Chondrocyte (in vitro differentiated cells): Measurements from ENCODE around the gene TBCE. TPM values are rescaled to one million over a fixed set of nuclear protein-coding genes. Genes with fewer than 3 reads are reported as not detected.
A peak's percentile ranks its signal among the peaks of the same experiment; 100 is the strongest.

ENCODE experiments used
- DNase-seq: peaks from one replicate; pipeline ENCODE4 v3.0.0; 2021; ENCODE audit warnings: mixed read lengths, low spot score
- H3K27ac Mint-ChIP-seq: one replicate; pipeline ENCODE4 v1.8.0; 2021; ENCODE audit warnings: mild to moderate bottlenecking, moderate library complexity, mixed read lengths; ENCODE audit not compliant: unreplicated experiment
- H3K27me3 Mint-ChIP-seq: 2 replicates; pipeline ENCODE4 v1.8.0; 2021; ENCODE audit warnings: low read depth, mixed read lengths
- H3K36me3 Mint-ChIP-seq: 2 replicates; pipeline ENCODE4 v1.8.0; 2021; ENCODE audit warnings: low read depth, mixed read lengths
- H3K4me1 Mint-ChIP-seq: 2 replicates; pipeline ENCODE4 v1.8.0; 2021; ENCODE audit warnings: low read depth, mild to moderate bottlenecking, mixed read lengths
- H3K4me3 Mint-ChIP-seq: one replicate; pipeline ENCODE4 v1.8.0; 2021; ENCODE audit warnings: mild to moderate bottlenecking, moderate library complexity, mixed read lengths; ENCODE audit not compliant: unreplicated experiment
- H3K9me3 Mint-ChIP-seq: 2 replicates; pipeline ENCODE4 v1.8.0; 2021; ENCODE audit warnings: low read depth, mixed read lengths
- total RNA-seq: library from RNA; stranded (reverse); gene quantifications from 3 replicates; pipeline ENCODE4 v1.2.1, GENCODE V29; 2021
- TF ChIP-seq, protein P1 (sequence below): fragments of 200-600 bp; sonication (generic); IDR thresholded peaks from 2 replicates; pipeline ENCODE4 v1.5.0; 2021; ENCODE audit warnings: antibody characterized with exemption, mild to moderate bottlenecking, moderate library complexity

Gene TBCE
- total RNA-seq, 1 donor from 2014 or later = 23.2 TPM

- Mint-ChIP-seq H3K9me3 (no peaks in the 10 kb centered on the region), H3K4me1 (peaks cover 15% of the 10 kb centered on the region)
- TF ChIP-seq, protein P1, sequence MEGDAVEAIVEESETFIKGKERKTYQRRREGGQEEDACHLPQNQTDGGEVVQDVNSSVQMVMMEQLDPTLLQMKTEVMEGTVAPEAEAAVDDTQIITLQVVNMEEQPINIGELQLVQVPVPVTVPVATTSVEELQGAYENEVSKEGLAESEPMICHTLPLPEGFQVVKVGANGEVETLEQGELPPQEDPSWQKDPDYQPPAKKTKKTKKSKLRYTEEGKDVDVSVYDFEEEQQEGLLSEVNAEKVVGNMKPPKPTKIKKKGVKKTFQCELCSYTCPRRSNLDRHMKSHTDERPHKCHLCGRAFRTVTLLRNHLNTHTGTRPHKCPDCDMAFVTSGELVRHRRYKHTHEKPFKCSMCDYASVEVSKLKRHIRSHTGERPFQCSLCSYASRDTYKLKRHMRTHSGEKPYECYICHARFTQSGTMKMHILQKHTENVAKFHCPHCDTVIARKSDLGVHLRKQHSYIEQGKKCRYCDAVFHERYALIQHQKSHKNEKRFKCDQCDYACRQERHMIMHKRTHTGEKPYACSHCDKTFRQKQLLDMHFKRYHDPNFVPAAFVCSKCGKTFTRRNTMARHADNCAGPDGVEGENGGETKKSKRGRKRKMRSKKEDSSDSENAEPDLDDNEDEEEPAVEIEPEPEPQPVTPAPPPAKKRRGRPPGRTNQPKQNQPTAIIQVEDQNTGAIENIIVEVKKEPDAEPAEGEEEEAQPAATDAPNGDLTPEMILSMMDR = no peak
These were observed 66.8 kb downstream of the TBCE start for GRCh38 chr1:235434001-235434400.

GRCh38 chr1:235441159-235441685, 74.0 kb downstream of the TBCE start:
- Mint-ChIP-seq H3K36me3 (peaks cover 25% of the 10 kb centered on the region), H3K4me1 (peaks cover 9% of the 10 kb centered on the region), H3K9me3 (no peaks in the 10 kb centered on the region), H3K27ac (peak overlapping the region; percentile 55), H3K4me3 (no peak overlapping the region), H3K27me3 (no peaks in the 10 kb centered on the region)
- DNase-seq = no peak
- TF ChIP-seq, protein P1 = no peak

More at GRCh38 chr1:235434001-235434400, 66.8 kb downstream of the TBCE start:
- no peak for DNase-seq
- H3K27ac Mint-ChIP-seq = no peak overlapping the region
- no peak overlapping the region for H3K4me3 Mint-ChIP-seq
- H3K36me3 Mint-ChIP-seq = peaks cover 19% of the 10 kb centered on the region
- H3K27me3 Mint-ChIP-seq = no peaks in the 10 kb centered on the region

DNA sequence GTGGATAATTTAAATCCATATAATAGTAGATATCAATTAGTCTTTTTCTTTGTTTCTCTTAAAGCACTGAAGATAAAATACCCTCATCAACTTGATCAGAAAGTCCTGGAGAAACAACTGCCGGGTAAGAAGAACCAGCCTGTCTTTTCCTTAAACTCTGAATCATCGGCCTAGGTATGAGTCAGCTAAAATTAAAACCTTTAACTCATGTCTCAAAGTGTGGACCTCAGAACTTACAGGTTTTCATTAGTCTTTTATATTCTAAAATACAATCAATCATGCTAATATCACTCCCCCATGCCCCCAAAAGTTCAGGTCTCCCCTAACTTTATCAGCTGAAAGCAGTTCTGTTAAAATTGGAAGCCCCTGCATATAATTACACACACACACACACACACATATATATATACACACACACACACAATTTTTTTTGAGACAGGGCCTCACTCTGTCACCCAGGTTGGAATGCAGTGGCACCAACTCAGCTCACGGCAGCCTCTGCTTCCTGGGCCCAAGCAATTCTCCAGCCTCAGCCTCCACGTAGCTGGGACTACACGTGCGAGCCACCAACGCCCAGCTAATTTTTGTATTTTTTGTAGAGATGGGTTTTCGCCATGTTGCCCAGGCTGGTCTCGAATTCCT, 75.7 kb downstream of the TBCE start:
- TF ChIP-seq, protein P1 = no peak
- Mint-ChIP-seq H3K4me3 (no peak overlapping the region), H3K9me3 (no peaks in the 10 kb centered on the region), H3K27ac (peak overlapping the region; percentile 90), H3K36me3 (peaks cover 25% of the 10 kb centered on the region), H3K4me1 (peaks cover 9% of the 10 kb centered on the region), H3K27me3 (no peaks in the 10 kb centered on the region)
- no peak for DNase-seq

GRCh38 chr1:235448616-235449015, 81.4 kb downstream of the TBCE start:
- TF ChIP-seq, protein P1 = no peak
- Mint-ChIP-seq H3K27me3 (no peaks in the 10 kb centered on the region), H3K36me3 (peaks cover 30% of the 10 kb centered on the region), H3K27ac (no peak overlapping the region), H3K4me1 (peaks cover 7% of the 10 kb centered on the region), H3K9me3 (no peaks in the 10 kb centered on the region), H3K4me3 (no peak overlapping the region)
- no peak for DNase-seq

DNA sequence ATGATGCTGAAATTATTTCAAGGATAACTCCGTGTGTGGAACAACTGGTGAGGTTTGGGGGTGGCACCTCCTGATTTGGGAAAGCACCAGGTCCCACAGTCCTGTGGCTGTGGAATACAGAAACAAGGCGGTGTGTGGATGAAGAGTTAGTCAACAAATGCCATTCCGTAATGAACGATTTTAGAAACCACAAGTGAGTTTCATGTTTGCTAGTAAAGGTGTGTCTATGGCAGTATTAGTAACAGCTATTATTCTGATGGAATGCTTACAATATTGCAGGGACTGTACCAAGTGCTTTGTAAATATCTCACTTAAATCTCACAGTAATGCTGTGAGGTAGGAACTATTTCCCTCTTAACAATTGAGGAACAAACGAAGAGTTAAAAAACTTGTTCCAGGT, 83.2 kb downstream of the TBCE start:
- no peaks in the 10 kb centered on the region for H3K9me3 Mint-ChIP-seq
- no peak overlapping the region for H3K27ac Mint-ChIP-seq
- peaks cover 7% of the 10 kb centered on the region for H3K4me1 Mint-ChIP-seq
- no peak overlapping the region for H3K4me3 Mint-ChIP-seq
- H3K27me3 Mint-ChIP-seq = no peaks in the 10 kb centered on the region
- H3K36me3 Mint-ChIP-seq = peaks cover 25% of the 10 kb centered on the region
- no peak for DNase-seq
- TF ChIP-seq, protein P1 = no peak
